GM23338 (cell line): ENCODE data around the gene QSOX1. TPM values are rescaled to one million over a fixed set of nuclear protein-coding genes. Genes with fewer than 3 reads are reported as not detected.

Experiments used
- ATAC-seq: fragments of 200-7000 bp; cut with Tn5 transposase; 3 replicates; pipeline ENCODE4 v1.9.1; 2020
- DNase-seq: peaks from one replicate; pipeline ENCODE4 v3.0.0-alpha.2; 2015; ENCODE audit warnings: low spot score
- H2AFZ ChIP-seq: fragments of 200-600 bp; sonication (generic); 2 replicates; pipeline ENCODE4 v1.8.0; 2016; ENCODE audit warnings: antibody characterized with exemption, mild to moderate bottlenecking, moderate library complexity
- H3F3A ChIP-seq: fragments of 200-600 bp; sonication (generic); replicated peaks from 2 replicates; pipeline ENCODE4 v1.8.0; 2017; ENCODE audit warnings: antibody characterized with exemption, mixed run types, low read depth
- H3K27ac ChIP-seq: fragments of 200-600 bp; sonication (generic); 2 replicates; pipeline ENCODE4 v1.6.1; 2016; ENCODE audit warnings: low read depth
- H3K27me3 ChIP-seq: fragments of 200-600 bp; sonication (generic); 2 replicates; pipeline ENCODE4 v1.8.0; 2016; ENCODE audit warnings: mild to moderate bottlenecking, mixed run types, moderate library complexity; ENCODE audit not compliant: insufficient read depth
- H3K36me3 ChIP-seq: fragments of 200-600 bp; sonication (generic); 2 replicates; pipeline ENCODE4 v1.8.0; 2016; ENCODE audit warnings: mild to moderate bottlenecking; ENCODE audit not compliant: insufficient read depth
- H3K4me1 ChIP-seq: fragments of 200-600 bp; sonication (generic); 2 replicates; pipeline ENCODE4 v1.8.0; 2016; ENCODE audit warnings: mild to moderate bottlenecking, moderate library complexity; ENCODE audit not compliant: insufficient read depth
- H3K4me2 ChIP-seq: fragments of 200-600 bp; sonication (generic); 2 replicates; pipeline ENCODE4 v1.7.1; 2017; ENCODE audit warnings: mixed run types
- H3K4me3 ChIP-seq: fragments of 200-600 bp; sonication (generic); 2 replicates; pipeline ENCODE4 v1.6.1; 2016; ENCODE audit warnings: mixed run types
- H3K79me2 ChIP-seq: fragments of 200-600 bp; sonication (generic); replicated peaks from 2 replicates; pipeline ENCODE4 v1.8.0; 2017; ENCODE audit warnings: mild to moderate bottlenecking; ENCODE audit not compliant: insufficient read depth
- H3K9me2 ChIP-seq: fragments of 200-600 bp; sonication (generic); 2 replicates; pipeline ENCODE4 v1.8.0; 2017; ENCODE audit not compliant: insufficient read depth
- H4K20me1 ChIP-seq: fragments of 200-600 bp; sonication (generic); replicated peaks from 2 replicates; pipeline ENCODE4 v1.8.0; 2017; ENCODE audit warnings: mild to moderate bottlenecking; ENCODE audit not compliant: insufficient read depth
- H3K27ac Mint-ChIP-seq: 2 replicates; pipeline ENCODE4 v1.8.0; 2020; ENCODE audit warnings: inconsistent platforms, mild to moderate bottlenecking, moderate library complexity, mixed read lengths
- H3K27me3 Mint-ChIP-seq: 3 replicates; pipeline ENCODE4 v1.8.0; 2022; ENCODE audit warnings: low read depth, mild to moderate bottlenecking, moderate library complexity, mixed read lengths, inconsistent platforms; ENCODE audit not compliant: insufficient read depth, poor library complexity
- H3K36me3 Mint-ChIP-seq: 3 replicates; pipeline ENCODE4 v1.8.0; 2021; ENCODE audit warnings: low read depth, mild to moderate bottlenecking, inconsistent platforms, moderate library complexity, mixed read lengths
- H3K4me1 Mint-ChIP-seq: 3 replicates; pipeline ENCODE4 v1.8.0; 2020; ENCODE audit warnings: mild to moderate bottlenecking, inconsistent platforms, mixed read lengths
- H3K4me3 Mint-ChIP-seq: 3 replicates; pipeline ENCODE4 v1.8.0; 2021; ENCODE audit warnings: moderate library complexity, mild to moderate bottlenecking, inconsistent platforms, mixed read lengths
- H3K9me3 Mint-ChIP-seq: 3 replicates; pipeline ENCODE4 v1.8.0; 2020; ENCODE audit warnings: moderate library complexity, mild to moderate bottlenecking, inconsistent platforms, mixed read lengths
- CREB1 ChIP-seq: fragments of 250-450 bp; sonication (Bioruptor Pico); IDR thresholded peaks from 2 replicates; pipeline ENCODE4 v1.5.0; 2020; ENCODE audit warnings: low read depth, mild to moderate bottlenecking, moderate library complexity
- CTCF ChIP-seq, 2 experiments: fragments of 200-600 bp in 1 of 2; sonication (generic) in 1 of 2; conservative IDR thresholded peaks; 2 replicates each; pipeline versions ENCODE4 v1.5.1 to v1.6.1; 2016 to 2017; ENCODE audit warnings: antibody characterized with exemption in 2 of 2, low read depth in 2 of 2, mild to moderate bottlenecking in 2 of 2, moderate library complexity in 1 of 2
- ETS1 ChIP-seq: IDR thresholded peaks from 2 replicates; pipeline ENCODE4 v1.6.1; 2016; ENCODE audit warnings: antibody characterized with exemption
- EZH2 ChIP-seq: fragments of 200-600 bp; sonication (generic); IDR thresholded peaks from one replicate; pipeline ENCODE4 v1.8.0; 2017; ENCODE audit warnings: antibody characterized with exemption, mild to moderate bottlenecking, low read depth; ENCODE audit not compliant: unreplicated experiment
- EZH2phosphoT487 ChIP-seq: fragments of 200-600 bp; sonication (generic); IDR thresholded peaks from one replicate; pipeline ENCODE4 v1.8.1; 2018; ENCODE audit warnings: antibody characterized with exemption; ENCODE audit not compliant: unreplicated experiment
- JUNB ChIP-seq: IDR thresholded peaks from one replicate; pipeline ENCODE4 v1.6.1; 2016; ENCODE audit warnings: antibody characterized with exemption; ENCODE audit not compliant: unreplicated experiment
- NANOG ChIP-seq: IDR thresholded peaks from 2 replicates; pipeline ENCODE4 v1.6.1; 2016; ENCODE audit warnings: antibody characterized with exemption, borderline replicate concordance
- POLR2AphosphoS5 ChIP-seq: IDR thresholded peaks from 2 replicates; pipeline ENCODE4 v1.6.1; 2016; ENCODE audit warnings: antibody characterized with exemption, low read depth
- REST ChIP-seq: IDR thresholded peaks from one replicate; pipeline ENCODE4 v1.6.1; 2018; ENCODE audit warnings: antibody characterized with exemption; ENCODE audit not compliant: unreplicated experiment
- STAT1 ChIP-seq: IDR thresholded peaks from one replicate; pipeline ENCODE4 v1.6.1; 2016; ENCODE audit warnings: antibody characterized with exemption; ENCODE audit not compliant: unreplicated experiment
- ZNF114 ChIP-seq: fragments of 250-450 bp; sonication (Bioruptor Pico); IDR thresholded peaks from 2 replicates; pipeline ENCODE4 v1.5.0; 2020; ENCODE audit warnings: mild to moderate bottlenecking, moderate library complexity
- ZNF331 ChIP-seq: fragments of 250-450 bp; sonication (Bioruptor Pico); IDR thresholded peaks from 2 replicates; pipeline ENCODE4 v1.5.0; 2020; ENCODE audit warnings: low read depth, mild to moderate bottlenecking, moderate library complexity
- ZNF462 ChIP-seq: fragments of 250-450 bp; sonication (Bioruptor Pico); IDR thresholded peaks from 2 replicates; pipeline ENCODE4 v1.5.0; 2020; ENCODE audit warnings: mild to moderate bottlenecking, moderate library complexity
- polyA plus RNA-seq: library from polyadenylated mRNA; unstranded; fragments of >200 nt; fragmentation: Nextera tagmentation; extraction: Ambion mirVana; gene quantifications from 2 replicates; pipeline ENCODE4 v1.2.1, GENCODE V29; 2016
- total RNA-seq: library from RNA; depleted of rRNA; stranded (reverse); fragments of >200 nt; shearing (Covaris generic); gene quantifications from 2 replicates; pipeline ENCODE4 v1.2.3, GENCODE V29; 2014

Gene QSOX1
- total and polyA plus RNA-seq, 2 experiments from 2014 or later: 47.8 to 119 TPM

GRCh38 chr1:180157576-180158057 is 2.9 kb downstream of the QSOX1 start:
- Histone ChIP-seq H3K36me3 (no peaks in the 10 kb centered on the region), H3F3A (no peaks in the 10 kb centered on the region; the same call in 1 of the 2 replicates), H3K4me2 (no peak overlapping the region), H3K9me2 (no peaks in the 10 kb centered on the region; the same call in 1 of the 2 replicates), H3K27ac (no peak overlapping the region), H4K20me1 (peaks cover 50% of the 10 kb centered on the region), H3K27me3 (peaks cover 30% of the 10 kb centered on the region), H2AFZ (no peak overlapping the region), H3K4me3 (no peak overlapping the region), H3K79me2 (peaks cover 55% of the 10 kb centered on the region), H3K4me1 (peaks cover 36% of the 10 kb centered on the region)
- TF ChIP-seq STAT1: no peak
- TF ChIP-seq ZNF462 (CRISPR knock-in tag): no peak
- TF ChIP-seq ZNF331 (CRISPR knock-in tag): no peak
- TF ChIP-seq NANOG: no peak
- TF ChIP-seq JUNB: no peak
- no peak for TF ChIP-seq CREB1
- TF ChIP-seq CTCF (conservative IDR thresholded peaks at IDR 0.05; ENCODE audit: low read depth in 2 of 2): no peak
- no peak for TF ChIP-seq ETS1
- no peak for TF ChIP-seq EZH2phosphoT487
- no peak for TF ChIP-seq EZH2
- TF ChIP-seq REST: no peak
- no peak for TF ChIP-seq POLR2AphosphoS5
- no peak for TF ChIP-seq ZNF114 (CRISPR knock-in tag)
- no peaks in the 10 kb centered on the region for H3K9me3 Mint-ChIP-seq
- H3K27me3 Mint-ChIP-seq: peaks cover 18% of the 10 kb centered on the region
- H3K4me3 Mint-ChIP-seq: no peak overlapping the region
- peak; percentile 31 for DNase-seq
- ATAC-seq: no peak
- H3K36me3 Mint-ChIP-seq: no peaks in the 10 kb centered on the region; the same call in 2 of the 3 replicates
- H3K27ac Mint-ChIP-seq: no peak overlapping the region
- peaks cover 35% of the 10 kb centered on the region for H3K4me1 Mint-ChIP-seq
